Left ventricle myocardium inferior (tissue), 1 donor: ENCODE results near the gene EHD1. TPM values are rescaled to one million over a fixed set of nuclear protein-coding genes. Genes with fewer than 3 reads are reported as not detected.

Experiments
- DNase-seq: peaks from one replicate; pipeline ENCODE4 v3.0.0-alpha.2; 2020
- H3K27ac ChIP-seq: fragments of 200-600 bp; replicated peaks from 2 replicates; pipeline ENCODE4 v1.8.0; 2021
- H3K27me3 ChIP-seq: fragments of 200-600 bp; 2 replicates; pipeline ENCODE4 v1.8.0; 2021; ENCODE audit warnings: low read depth
- H3K36me3 ChIP-seq: fragments of 200-600 bp; 2 replicates; pipeline ENCODE4 v1.8.0; 2021
- H3K4me1 ChIP-seq: fragments of 200-600 bp; 2 replicates; pipeline ENCODE4 v1.8.0; 2021
- H3K4me3 ChIP-seq: fragments of 200-600 bp; 2 replicates; pipeline ENCODE4 v1.8.0; 2021; ENCODE audit warnings: mild to moderate bottlenecking, moderate library complexity
- H3K9me3 ChIP-seq: fragments of 200-600 bp; replicated peaks from 2 replicates; pipeline ENCODE4 v1.8.0; 2021
- intact Hi-C: fragments of 100-400 bp; cut with micrococcal nuclease; formaldehyde crosslinking; loops from one replicate; pipeline ENCODE4 v1.11.0; 2022
- total RNA-seq: library from RNA; stranded (reverse); fragmentation: NEBNext Ultra II Directional; extraction: Animal tissue kit (Norgen Biotek cat#: 25700); gene quantifications from one replicate; pipeline ENCODE4 v1.2.1, GENCODE V29; 2021
- TF ChIP-seq, protein P1 (sequence below): fragments of 200-600 bp; IDR thresholded peaks from 2 replicates; pipeline ENCODE4 v1.8.0; 2021; ENCODE audit warnings: antibody characterized with exemption, mild to moderate bottlenecking, borderline replicate concordance
- donor health status: DM: no; HTN: yes; CAD: no; lungs with severe emphysema.

The EHD1 gene
- total RNA-seq, 1 donor from 2014 or later, result 40.3 TPM

DNA sequence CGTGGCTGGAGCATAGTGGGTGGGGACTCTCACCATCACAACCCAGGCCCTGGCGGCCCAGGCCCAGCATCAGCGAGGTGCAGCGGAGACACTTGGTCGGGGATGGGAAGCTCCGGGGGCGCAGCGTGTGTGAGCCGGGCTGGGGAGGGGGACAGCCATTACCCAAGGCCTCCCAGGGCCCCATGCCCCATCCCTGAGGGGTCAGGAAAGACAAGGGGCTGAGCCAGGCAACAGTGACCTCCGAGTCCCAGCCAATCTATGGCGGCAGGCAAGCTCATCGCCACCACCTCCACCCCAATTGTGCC is 45.3 kb downstream of the EHD1 start:
- no peaks in the 10 kb centered on the region for H3K27me3 ChIP-seq
- intact Hi-C loops, result no loop called here

DNA sequence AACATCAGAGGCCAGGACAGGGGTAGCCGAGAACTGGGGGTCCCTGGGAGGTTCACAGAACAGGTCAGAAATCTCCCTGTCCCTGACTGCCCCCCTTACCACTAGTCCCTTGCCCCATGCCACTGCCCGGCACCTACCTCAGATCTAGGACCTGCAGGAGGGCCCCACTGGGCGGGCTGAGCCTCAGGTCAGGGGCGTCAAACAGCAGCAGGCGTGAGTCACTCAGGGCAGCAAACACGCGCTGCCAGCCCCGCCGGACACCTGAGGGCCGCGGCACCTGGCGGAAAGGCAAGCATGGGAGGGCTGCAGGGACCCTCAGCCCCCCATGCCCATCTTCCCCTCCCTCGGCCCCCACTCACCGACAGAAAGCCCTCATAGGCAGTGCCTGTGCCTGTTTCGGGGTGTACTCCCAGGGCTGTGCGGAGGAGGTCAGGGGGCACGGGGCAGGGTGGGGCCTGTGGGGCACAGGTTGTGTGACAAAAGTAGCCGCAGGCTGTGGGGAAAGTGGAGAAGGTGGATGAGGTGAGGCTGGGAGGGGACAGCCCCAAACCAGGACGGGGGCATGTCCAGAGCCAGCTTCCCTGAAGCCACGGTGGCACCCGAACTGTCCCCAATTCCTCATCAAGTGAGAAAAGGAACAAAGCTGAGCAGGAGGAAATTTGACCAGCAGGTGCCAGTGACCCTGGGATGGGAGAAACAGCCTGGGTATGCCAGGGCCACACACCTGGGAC is 45.8 kb downstream of the EHD1 start:
- intact Hi-C loops, result no loop called here
- Histone ChIP-seq H3K4me3 (no peak overlapping the region), H3K27me3 (no peaks in the 10 kb centered on the region), H3K36me3 (no peaks in the 10 kb centered on the region), H3K4me1 (no peaks in the 10 kb centered on the region), H3K27ac (no peak overlapping the region), H3K9me3 (no peaks in the 10 kb centered on the region)
- TF ChIP-seq, protein P1, sequence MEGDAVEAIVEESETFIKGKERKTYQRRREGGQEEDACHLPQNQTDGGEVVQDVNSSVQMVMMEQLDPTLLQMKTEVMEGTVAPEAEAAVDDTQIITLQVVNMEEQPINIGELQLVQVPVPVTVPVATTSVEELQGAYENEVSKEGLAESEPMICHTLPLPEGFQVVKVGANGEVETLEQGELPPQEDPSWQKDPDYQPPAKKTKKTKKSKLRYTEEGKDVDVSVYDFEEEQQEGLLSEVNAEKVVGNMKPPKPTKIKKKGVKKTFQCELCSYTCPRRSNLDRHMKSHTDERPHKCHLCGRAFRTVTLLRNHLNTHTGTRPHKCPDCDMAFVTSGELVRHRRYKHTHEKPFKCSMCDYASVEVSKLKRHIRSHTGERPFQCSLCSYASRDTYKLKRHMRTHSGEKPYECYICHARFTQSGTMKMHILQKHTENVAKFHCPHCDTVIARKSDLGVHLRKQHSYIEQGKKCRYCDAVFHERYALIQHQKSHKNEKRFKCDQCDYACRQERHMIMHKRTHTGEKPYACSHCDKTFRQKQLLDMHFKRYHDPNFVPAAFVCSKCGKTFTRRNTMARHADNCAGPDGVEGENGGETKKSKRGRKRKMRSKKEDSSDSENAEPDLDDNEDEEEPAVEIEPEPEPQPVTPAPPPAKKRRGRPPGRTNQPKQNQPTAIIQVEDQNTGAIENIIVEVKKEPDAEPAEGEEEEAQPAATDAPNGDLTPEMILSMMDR, result no peak
- DNase-seq, result no peak

More for the DNA sequence above, 45.3 kb downstream of the EHD1 start:
- H3K36me3 ChIP-seq, result no peaks in the 10 kb centered on the region
- no peak overlapping the region for H3K27ac ChIP-seq
- H3K4me1 ChIP-seq, result no peaks in the 10 kb centered on the region
- no peak overlapping the region for H3K4me3 ChIP-seq
- H3K9me3 ChIP-seq, result no peaks in the 10 kb centered on the region
- TF ChIP-seq, protein P1, result no peak
- DNase-seq, result no peak

DNA sequence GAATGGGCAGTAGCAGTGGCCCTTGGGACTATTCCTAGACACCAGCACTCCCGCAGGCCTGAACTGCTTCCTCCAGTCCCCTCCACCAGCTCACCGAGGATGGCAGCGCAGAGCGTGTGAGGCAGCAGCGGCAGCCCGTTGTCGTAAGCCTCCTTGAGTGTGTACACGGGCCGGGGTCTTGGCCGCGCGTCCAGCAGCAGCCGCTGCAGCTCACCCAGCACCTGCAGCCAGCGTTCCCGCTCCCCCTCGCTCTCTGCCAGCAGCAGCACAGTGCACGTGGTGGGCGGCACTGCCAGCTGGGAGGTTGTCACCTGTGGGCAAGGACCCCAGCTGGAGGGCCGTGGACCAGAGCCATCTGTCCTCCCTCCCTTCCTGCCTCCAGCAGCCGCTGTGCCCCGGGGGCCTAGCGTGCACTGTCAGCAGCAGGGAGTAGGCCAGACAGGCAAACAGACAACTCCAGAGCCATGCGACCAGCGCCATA is 47.0 kb downstream of the EHD1 start:
- no peaks in the 10 kb centered on the region for H3K27me3 ChIP-seq
- no peak for DNase-seq
- intact Hi-C loops, result no loop called here

DNA sequence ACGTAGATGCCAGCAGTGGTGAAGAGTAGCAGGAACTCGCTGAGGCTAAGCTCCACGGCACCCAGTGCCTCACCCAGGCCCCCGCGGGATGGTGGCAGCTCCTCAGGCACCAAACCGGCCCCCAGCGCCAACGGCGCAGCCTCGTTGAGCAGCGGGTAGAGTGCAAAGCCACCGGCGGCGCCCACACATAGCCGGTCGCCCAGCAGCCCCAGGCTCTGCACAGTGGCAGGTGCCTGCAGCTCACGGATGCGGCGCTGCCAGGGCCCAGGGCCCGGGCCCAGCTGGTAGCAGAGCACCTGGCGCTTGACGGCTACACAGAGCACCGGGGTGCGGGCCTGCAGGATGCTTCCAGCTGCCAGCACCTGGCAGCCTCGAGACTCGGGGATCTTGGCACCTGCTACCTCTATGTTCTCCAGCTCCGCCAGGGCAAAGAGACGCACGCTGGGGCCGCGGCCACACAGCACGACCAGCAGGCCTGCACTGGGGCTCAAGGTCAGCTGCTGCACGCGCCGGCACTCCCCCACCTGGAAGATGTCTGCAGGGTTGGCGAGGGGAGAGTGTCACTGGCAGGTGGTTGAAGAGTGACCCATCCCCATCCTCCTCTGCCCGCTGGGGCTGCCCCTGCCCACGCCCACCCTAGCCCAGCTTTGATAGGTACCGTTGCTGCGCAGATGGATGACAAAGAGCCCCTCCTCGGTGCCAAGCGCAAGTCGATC is 48.7 kb downstream of the EHD1 start:
- H3K27ac ChIP-seq, result no peak overlapping the region
- intact Hi-C loops, result no loop called here
- no peaks in the 10 kb centered on the region for H3K27me3 ChIP-seq
- DNase-seq, result no peak
- H3K4me1 ChIP-seq, result no peaks in the 10 kb centered on the region
- TF ChIP-seq, protein P1, result no peak
- no peaks in the 10 kb centered on the region for H3K9me3 ChIP-seq
- no peak overlapping the region for H3K4me3 ChIP-seq
- no peaks in the 10 kb centered on the region for H3K36me3 ChIP-seq

More for the DNA sequence above, 47.0 kb downstream of the EHD1 start:
- Histone ChIP-seq H3K4me1 (no peaks in the 10 kb centered on the region), H3K27ac (no peak overlapping the region), H3K4me3 (no peak overlapping the region), H3K9me3 (no peaks in the 10 kb centered on the region), H3K36me3 (no peaks in the 10 kb centered on the region)
- TF ChIP-seq, protein P1, result no peak

DNA sequence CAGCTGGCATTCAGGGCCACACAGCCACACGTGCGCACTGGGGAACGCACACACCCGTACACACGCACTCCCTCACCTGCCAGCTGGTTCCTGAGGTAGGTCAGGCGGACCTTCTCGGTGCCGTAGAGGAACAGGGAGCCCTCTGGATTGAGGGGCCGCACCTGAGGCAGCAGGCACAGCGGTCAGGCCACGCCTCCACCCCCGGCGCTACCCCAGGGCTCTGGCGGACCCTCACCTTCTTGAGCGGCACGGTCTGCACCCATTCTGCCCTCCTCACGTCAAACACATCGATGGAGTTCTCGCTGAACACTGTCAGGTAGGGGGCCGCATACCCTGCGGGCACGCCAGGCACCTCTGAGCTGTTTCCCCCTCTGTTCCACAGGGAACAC is 51.0 kb downstream of the EHD1 start:
- no peak overlapping the region for H3K27ac ChIP-seq
- no peaks in the 10 kb centered on the region for H3K4me1 ChIP-seq
- intact Hi-C loops, result no loop called here
- H3K9me3 ChIP-seq, result no peaks in the 10 kb centered on the region
- H3K27me3 ChIP-seq, result no peaks in the 10 kb centered on the region
- TF ChIP-seq, protein P1, result no peak
- no peaks in the 10 kb centered on the region for H3K36me3 ChIP-seq
- DNase-seq, result no peak
- no peak overlapping the region for H3K4me3 ChIP-seq
